Stimulated activated CD8-positive, alpha-beta memory T cell treated with anti-CD3 and anti-CD28 coated beads, Interleukin-4, amount 100 ng/mL, for 24 hours (primary cell): Measurements from ENCODE around the gene IQCK.
"Not testable (repeated sequence)": the region's sequence is repeated elsewhere in the genome, so short reads cannot be mapped to it uniquely, and the experiment has no call there.

ENCODE experiments used
- DNase-seq: peaks from one replicate; pipeline ENCODE4 v3.0.0-alpha.2; 2020; ENCODE audit warnings: low read depth

IQCK gene

GRCh38 chr16:19757762-19758595 is 39.9 kb downstream of the IQCK start:
- no peak for DNase-seq

GRCh38 chr16:19760356-19761060 is 42.4 kb downstream of the IQCK start:
- DNase-seq: no peak

DNA sequence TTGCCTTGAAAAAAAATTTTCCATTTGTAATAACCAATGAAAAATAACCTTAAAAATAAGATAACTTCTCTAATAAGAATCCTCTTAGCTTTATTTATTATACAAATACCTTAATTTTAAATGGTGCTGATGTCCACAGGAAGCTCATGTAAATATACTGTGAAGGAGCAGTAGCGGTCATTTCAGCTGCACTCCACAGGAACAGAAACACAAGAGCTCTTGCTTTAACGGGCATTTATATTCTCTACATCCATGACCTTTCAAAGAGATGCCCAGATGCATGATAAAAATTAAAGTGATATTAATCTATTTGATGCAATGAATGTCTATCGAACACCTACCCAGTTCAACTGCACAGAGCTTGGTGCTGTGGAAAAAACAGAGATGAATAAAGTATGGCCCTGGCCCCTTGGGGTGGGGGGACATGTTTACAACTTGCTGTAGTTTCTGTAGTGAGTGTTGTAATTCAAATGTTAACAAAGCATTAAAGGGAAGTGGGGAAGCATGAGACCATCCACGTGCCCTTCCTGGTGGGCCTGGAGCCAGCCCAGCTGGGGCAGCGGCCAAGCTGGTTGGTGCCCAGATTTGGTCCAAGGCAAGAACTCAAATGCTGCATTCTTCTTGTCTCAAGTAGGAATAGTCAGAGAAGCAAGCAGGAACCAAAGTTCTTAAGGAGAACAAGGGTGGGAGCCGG is 47.9 kb downstream of the IQCK start:
- no peak for DNase-seq

DNA sequence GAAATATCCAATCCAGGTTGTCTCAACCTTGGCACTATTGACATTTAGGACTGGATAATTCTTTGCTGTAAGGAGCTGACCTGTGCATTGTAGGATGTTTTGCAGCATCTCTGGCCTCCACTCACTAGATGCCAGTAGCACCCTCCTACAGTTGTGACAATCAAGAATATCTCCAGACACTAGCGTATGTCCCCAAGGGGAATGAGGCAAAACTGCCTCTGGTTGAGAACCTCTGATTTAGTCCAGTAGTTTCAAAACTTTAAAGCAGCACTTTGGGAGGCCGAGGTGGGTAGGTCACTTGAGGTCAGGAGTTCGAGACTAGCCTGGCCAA is 48.4 kb downstream of the IQCK start:
- DNase-seq: no peak

DNA sequence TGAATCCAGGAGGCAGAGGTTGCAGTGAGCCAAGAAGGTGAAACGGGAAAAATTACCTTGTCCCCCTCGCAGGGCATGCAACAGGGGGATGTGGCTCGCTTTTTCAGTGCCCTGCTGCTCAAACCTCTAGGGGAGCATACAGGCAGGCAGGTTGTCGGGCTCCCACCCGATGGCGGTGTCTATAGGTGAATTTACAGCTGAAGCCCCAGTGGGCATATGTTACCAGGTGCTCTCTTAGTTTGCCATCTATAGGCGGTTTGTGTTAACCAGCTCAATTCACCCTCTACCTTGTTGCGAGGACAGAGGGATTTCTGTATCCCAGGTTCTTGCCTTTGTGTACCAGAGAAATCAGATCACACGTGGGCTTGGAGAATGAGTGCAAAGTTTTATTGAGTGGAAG is 48.9 kb downstream of the IQCK start:
- DNase-seq: no peak

DNA sequence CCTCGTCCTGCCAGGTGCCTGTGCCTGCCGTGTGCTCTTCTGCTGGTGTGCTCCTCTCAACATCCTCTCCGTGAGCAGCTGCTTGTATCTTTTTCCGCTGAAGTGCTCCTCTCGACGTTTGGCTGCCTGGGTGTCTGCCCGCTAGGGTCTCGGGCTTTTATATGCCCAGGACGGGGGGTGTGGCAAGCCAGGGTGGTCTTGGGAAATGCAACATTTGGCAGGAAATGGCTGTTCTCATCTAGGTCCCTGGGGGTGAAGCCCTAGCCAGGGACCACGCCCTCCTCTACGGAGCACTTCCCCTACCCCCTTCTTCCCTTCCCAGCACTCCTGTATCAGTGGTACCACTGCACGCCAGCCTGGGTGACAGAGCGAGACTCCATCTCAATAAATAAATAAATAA is 49.4 kb downstream of the IQCK start:
- DNase-seq: no peak

DNA sequence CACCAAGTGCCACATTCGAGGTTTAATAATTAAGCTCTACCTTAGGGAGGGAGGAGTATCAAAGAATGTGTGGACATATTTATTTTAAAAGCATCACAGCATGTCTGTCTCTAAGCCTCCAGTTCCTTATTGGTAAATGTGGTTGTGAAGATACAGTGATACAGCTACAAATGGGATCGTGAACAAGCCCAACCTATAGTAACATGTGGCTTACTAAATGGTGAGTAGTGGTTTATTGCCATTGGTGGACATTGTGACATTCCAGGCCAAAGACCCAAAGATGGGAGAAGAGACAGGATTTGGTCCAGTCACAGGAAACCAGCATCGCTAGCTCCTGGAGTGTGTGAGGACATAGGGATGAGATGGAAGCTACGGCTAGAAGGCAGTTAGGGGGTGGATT is 51.2 kb downstream of the IQCK start:
- no peak for DNase-seq

- no peak for DNase-seq
Observed at GRCh38 chr16:19771040-19771439, 53.0 kb downstream of the IQCK start.

DNA sequence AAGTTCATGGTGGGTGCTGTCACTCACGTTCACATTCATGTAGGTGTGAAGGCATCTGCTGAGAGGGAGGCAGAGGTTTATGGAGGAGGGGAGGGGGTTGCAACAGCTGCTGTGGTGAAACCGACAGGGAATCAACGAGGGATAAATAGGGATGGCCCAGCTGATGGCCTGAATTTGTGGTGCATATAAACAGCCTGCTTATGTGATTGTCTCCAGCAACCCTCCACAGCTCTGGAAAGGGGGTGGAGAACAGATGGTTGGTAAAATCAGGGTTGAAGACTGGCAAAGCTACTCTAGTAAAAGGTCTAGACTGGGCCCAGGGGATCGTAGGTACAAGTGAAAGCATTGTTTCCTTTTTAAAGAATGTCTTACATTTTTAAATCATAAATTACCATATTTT is 53.7 kb downstream of the IQCK start:
- DNase-seq: no peak

GRCh38 chr16:19774024-19774423 is 56.0 kb downstream of the IQCK start:
- DNase-seq: no peak

GRCh38 chr16:19776147-19776546 is 58.1 kb downstream of the IQCK start:
- DNase-seq: no peak

DNA sequence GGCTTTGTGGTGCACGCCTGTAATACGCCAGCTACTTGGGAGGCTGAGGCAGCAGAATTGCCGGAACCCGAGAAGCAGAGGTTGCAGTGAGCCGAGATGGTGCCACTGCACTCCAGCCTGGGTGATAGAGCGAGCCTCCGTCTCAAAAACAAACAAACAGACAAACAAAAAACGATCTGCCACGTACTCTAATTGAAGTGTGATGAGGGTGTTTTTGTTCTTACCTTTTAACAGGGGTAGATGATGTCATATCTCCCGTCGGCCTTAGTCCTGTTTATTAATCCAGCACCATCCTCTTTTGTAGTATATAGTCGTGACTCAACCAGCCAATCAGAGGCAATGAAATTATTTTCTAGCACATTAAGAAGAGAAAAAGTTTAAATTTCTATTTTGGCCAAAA is 58.5 kb downstream of the IQCK start:
- no peak for DNase-seq

DNA sequence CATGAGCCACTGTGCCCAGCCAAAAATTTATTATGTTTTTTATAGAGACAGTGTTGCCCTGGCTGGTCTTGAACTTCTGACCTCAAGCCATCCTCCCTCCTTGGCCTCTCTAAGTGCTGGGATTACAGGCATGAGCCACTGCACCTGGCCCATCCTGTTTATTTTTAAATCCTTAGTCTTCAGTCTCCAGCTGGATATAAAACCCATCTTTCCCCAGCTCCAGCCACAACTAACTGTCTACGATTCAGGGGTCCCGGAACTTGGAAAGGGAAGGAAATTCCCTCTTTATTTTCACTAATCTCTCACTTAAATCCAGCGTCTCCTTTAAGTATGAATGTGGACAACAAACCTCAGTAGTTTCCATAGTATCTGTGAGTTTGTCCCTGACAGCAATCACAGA is 62.2 kb downstream of the IQCK start:
- DNase-seq: no peak

- DNase-seq: no peak
Observed at GRCh38 chr16:19781226-19781625, 63.2 kb downstream of the IQCK start.

DNA sequence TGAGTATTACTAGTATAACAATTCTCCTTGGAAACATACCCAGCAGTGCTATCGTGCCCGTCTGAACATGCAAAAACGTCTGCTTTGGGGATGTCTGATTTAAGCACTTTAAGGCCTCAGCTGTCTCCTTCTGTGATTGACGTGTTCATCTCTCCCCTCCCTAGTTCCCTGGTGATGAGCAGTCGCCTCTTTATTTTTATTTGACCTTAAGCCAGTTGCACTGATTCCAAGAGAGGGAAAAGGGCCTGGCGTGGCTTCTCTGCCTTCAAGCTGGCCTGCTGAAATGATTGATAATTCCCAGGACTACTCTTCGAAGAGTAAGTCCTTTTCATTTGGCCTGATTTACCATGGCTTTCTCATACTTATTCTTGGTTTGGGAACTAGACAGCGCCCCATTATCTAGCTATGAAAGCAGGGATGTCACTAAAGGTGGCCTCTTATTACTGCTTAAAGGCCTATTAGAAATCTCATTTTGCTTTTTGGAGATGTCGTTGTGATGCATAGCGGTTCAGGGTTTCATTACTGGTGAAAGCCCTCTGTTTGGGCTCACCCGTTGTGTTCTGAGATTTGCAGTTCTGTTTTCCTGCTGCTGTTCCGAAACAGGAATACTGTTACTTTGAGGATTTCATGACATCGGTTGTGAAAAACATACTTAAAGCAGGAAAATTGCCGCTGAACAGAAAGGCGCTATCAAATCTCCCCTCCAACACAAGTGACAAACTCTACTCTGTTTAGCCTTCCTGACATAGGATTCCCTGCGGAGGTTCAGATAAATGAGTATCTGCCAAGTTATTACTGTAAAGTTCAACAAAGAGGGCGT is 65.5 kb downstream of the IQCK start:
- no peak for DNase-seq

DNA sequence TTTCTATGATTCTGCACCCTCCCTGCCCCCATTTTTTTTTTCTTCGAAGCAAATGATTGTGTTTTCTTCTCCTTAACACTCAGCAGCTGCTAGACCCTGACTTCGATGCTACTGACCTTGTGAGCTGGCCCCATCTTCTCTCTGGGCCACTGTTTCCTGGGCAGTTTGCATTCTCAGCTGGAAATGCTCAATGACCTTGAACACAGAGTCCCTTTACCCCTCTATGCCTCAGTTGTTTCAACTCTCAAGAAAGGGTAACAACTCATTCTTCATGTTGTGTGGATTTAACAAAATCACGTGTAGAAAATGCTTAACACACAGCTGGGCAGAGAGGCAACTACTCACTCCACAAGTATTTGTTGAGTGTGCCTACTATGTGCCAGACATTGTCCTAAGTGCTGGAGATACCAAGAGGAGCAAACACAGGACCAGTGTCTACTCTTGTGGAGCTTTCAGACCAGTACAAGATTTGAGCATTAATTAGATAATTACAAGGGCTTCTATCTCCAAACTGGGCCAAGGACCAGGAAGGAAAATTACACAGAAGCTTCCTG is 66.2 kb downstream of the IQCK start:
- no peak for DNase-seq

DNA sequence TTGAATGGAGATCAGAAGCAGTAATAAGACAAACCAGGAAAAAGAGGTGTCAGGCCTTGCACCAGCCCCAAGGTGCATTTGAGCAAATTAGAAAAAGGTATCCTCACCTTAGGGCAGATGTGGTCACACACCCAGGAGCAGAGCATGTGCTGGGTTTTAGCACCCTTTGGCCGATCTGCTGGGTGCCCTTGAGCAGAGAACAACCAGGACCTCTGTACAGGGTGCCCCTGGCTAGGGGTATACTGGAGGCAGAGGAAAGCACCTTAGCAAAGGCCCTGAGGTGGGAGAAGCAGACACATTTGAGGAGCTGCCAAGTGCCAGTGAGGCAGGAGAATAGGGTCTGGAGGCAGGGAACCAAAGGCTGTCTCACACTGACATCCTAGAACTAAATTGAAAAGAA is 67.0 kb downstream of the IQCK start:
- DNase-seq: no peak

- no peak for DNase-seq
Observed at GRCh38 chr16:19785512-19786130, 67.5 kb downstream of the IQCK start.

- not testable (repeated sequence) for DNase-seq
Observed at GRCh38 chr16:19801369-19801768, 83.3 kb downstream of the IQCK start.

GRCh38 chr16:19801824-19802223 is 83.8 kb downstream of the IQCK start:
- DNase-seq: not testable (repeated sequence)

DNA sequence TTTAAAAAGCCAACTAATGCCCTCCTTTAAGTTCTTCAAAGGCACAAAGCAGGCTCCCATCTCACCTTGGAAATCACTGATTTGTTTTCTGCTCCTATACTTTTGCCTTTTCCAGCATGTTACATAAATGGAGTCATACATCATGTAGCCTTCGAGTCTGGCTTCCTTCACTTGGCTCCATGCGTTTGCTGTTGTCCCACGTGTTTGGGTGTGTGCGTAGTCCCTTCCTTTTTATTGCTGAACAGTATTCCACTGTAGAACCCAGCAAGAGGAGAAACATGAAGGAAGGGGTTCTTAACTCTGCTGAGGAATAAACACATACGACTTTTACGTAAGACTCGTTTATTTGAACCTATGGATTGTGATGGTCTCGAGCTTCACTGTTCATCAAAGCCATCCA is 84.5 kb downstream of the IQCK start:
- no peak for DNase-seq
